ENCODE results near the gene CDC42BPA. TPM values are rescaled to one million over a fixed set of nuclear protein-coding genes. Genes with fewer than 3 reads are reported as not detected.

The CDC42BPA gene
- total RNA-seq, 1 experiment from 2014 or later = 30.1 TPM

DNA sequence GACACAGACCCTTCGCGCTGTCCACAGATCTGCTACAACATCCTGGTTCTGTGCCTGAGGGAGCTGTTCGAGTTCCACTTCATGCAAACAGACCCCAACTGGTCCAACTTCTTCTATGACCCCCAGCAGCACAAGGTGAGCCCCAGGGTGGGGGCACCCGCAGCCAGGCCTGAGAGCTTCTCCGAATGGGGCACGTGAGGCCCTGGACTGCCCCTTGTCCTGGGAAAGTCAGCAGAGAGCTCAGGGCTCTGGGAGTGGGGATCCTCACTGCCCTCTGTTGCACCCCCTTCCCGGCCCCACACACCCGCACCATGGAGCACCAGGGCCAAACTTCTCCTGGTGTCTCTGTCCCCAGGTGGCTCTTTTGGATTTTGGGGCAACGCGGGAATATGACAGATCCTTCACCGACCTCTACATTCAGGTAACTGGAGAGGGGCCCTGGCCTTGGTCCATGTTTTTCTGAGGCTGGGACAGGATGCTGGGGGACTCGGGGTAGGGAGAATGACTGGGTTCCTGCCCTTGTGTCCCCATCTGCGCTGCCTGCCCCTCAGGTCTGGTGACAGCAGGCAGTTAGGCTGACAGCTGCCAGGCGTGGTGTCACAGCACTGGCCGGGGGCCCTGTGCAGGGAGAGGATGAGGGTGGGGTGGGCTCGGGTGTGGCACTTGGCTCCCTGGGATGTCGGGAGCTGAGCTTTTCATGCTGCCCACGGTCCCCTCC is 333.6 kb downstream of the CDC42BPA start:
- H2BK20ac ChIP-seq (ENCODE audit: low read depth, low read length, poor library complexity, severe bottlenecking) = no peak overlapping the region
- no peak overlapping the region for H3K4me3 Mint-ChIP-seq
- H2BK15ac ChIP-seq (ENCODE audit: low read depth, low read length) = no peak overlapping the region
- H2AFZ ChIP-seq (ENCODE audit: low read length) = no peak overlapping the region
- H2BK12ac ChIP-seq (ENCODE audit: insufficient read length, low read depth, low read length) = no peak overlapping the region
- no peaks in the 10 kb centered on the region for H3K4me1 ChIP-seq (ENCODE audit: insufficient read depth, low read length)
- H2BK120ac ChIP-seq (ENCODE audit: low read depth, low read length, poor library complexity, severe bottlenecking) = no peak overlapping the region
- H3K9me3 ChIP-seq (ENCODE audit: control insufficient read depth, low read depth, low read length) = no peaks in the 10 kb centered on the region
- no peak overlapping the region for H2AK5ac ChIP-seq (ENCODE audit: insufficient read length, low read length)
- no peak overlapping the region for H3K4me2 ChIP-seq (ENCODE audit: insufficient read depth, insufficient read length, low read length)
- DNase-seq = peak; percentile 24
- H3K79me1 ChIP-seq (ENCODE audit: insufficient read depth, low read depth, low read length, poor library complexity, severe bottlenecking) = no peaks in the 10 kb centered on the region
- TF ChIP-seq, protein P1, sequence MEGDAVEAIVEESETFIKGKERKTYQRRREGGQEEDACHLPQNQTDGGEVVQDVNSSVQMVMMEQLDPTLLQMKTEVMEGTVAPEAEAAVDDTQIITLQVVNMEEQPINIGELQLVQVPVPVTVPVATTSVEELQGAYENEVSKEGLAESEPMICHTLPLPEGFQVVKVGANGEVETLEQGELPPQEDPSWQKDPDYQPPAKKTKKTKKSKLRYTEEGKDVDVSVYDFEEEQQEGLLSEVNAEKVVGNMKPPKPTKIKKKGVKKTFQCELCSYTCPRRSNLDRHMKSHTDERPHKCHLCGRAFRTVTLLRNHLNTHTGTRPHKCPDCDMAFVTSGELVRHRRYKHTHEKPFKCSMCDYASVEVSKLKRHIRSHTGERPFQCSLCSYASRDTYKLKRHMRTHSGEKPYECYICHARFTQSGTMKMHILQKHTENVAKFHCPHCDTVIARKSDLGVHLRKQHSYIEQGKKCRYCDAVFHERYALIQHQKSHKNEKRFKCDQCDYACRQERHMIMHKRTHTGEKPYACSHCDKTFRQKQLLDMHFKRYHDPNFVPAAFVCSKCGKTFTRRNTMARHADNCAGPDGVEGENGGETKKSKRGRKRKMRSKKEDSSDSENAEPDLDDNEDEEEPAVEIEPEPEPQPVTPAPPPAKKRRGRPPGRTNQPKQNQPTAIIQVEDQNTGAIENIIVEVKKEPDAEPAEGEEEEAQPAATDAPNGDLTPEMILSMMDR (conservative IDR thresholded peaks at IDR 0.05) = no peak
- H3K18ac ChIP-seq (ENCODE audit: insufficient read length, low read depth, low read length) = no peak overlapping the region
- H3K9ac ChIP-seq (ENCODE audit: extremely low read depth, insufficient read length, low read length) = no peak overlapping the region
- H3K23me2 ChIP-seq (ENCODE audit: insufficient read length, low read depth, low read length, poor library complexity, severe bottlenecking) = no peaks in the 10 kb centered on the region
- H3K4me1 Mint-ChIP-seq = peaks cover 14 to 34% of the 10 kb centered on the region in 2 experiments
- no CpG with 5 or more reads among the region's 18 CpGs for WGBS (ENCODE audit: extremely low coverage, insufficient read length, low lambda C conversion rate)
- H2BK5ac ChIP-seq (ENCODE audit: insufficient read length, low read length) = no peak overlapping the region
- no peaks in the 10 kb centered on the region for H3K27me3 ChIP-seq (ENCODE audit: insufficient read depth, low read length)
- no peaks in the 10 kb centered on the region for H3K27me3 Mint-ChIP-seq (ENCODE audit: low read depth)
- no peak overlapping the region; a peak in 1 of 7 replicates for H3K27ac Mint-ChIP-seq
- no peak overlapping the region for H3T11ph ChIP-seq (ENCODE audit: low read length)
- no peaks in the 10 kb centered on the region for H4K20me1 ChIP-seq (ENCODE audit: control insufficient read depth, insufficient read depth, insufficient read length)
- no peak overlapping the region for H3K14ac ChIP-seq (ENCODE audit: insufficient read depth, low read length)
- no peak overlapping the region for H3K56ac ChIP-seq (ENCODE audit: insufficient read length, low read depth, low read length)
- H3K79me2 ChIP-seq (ENCODE audit: insufficient read depth, low read length) = no peaks in the 10 kb centered on the region
- H3K23ac ChIP-seq (ENCODE audit: insufficient read length, low read depth, low read length) = no peak overlapping the region
- H4K5ac ChIP-seq (ENCODE audit: insufficient read length, low read depth, low read length) = no peak overlapping the region
- no peaks in the 10 kb centered on the region for H3K9me3 Mint-ChIP-seq
- no peak overlapping the region for H3K4ac ChIP-seq (ENCODE audit: low read depth, low read length)
- no peak overlapping the region for H4K91ac ChIP-seq (ENCODE audit: insufficient read length, low read depth, low read length)
- no peak overlapping the region for H4K8ac ChIP-seq (replicated peaks; ENCODE audit: insufficient read length, low read depth, low read length)
- H3K27ac ChIP-seq (ENCODE audit: insufficient read length, low read depth, low read length) = no peak overlapping the region
- peaks cover 7 to 24% (median 21%) of the 10 kb centered on the region in 3 experiments for H3K36me3 Mint-ChIP-seq (ENCODE audit: insufficient read depth in 1 of 3, low read depth in 3 of 3)

Data from H9 (cell line).